ENCODE results near the gene PRPF40B.
A peak's percentile ranks its signal among the peaks of the same experiment; 100 is the strongest.

Gene PRPF40B

DNA sequence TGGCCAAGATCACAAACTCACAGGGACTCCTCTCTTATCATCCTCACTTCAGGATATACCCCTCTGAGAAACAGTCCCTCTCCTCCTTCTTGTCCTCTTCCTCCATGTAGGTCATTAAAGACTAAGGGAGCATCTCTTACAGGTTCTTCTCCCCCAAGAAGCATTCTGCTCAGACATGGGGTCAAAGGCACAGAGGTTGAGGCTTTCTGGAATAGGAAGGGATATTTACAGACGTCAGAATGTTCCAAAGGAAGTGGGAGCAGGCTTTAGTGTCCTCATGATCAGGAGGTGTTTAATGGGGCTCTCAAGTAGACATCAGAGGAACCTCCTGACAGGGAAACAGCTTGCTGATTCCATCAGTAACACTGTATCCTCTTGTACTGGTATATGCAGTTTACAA lies 36.4 kb downstream of the PRPF40B start:
- TF ChIP-seq, protein P1, sequence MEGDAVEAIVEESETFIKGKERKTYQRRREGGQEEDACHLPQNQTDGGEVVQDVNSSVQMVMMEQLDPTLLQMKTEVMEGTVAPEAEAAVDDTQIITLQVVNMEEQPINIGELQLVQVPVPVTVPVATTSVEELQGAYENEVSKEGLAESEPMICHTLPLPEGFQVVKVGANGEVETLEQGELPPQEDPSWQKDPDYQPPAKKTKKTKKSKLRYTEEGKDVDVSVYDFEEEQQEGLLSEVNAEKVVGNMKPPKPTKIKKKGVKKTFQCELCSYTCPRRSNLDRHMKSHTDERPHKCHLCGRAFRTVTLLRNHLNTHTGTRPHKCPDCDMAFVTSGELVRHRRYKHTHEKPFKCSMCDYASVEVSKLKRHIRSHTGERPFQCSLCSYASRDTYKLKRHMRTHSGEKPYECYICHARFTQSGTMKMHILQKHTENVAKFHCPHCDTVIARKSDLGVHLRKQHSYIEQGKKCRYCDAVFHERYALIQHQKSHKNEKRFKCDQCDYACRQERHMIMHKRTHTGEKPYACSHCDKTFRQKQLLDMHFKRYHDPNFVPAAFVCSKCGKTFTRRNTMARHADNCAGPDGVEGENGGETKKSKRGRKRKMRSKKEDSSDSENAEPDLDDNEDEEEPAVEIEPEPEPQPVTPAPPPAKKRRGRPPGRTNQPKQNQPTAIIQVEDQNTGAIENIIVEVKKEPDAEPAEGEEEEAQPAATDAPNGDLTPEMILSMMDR (IDR thresholded peaks at IDR 0.05; ENCODE audit: low read length, missing control alignments): no peak
- H3K4me3 ChIP-seq (replicated peaks; ENCODE audit: low read depth, low read length): no peak overlapping the region
- no peak for DNase-seq (ENCODE audit: low read depth)

DNA sequence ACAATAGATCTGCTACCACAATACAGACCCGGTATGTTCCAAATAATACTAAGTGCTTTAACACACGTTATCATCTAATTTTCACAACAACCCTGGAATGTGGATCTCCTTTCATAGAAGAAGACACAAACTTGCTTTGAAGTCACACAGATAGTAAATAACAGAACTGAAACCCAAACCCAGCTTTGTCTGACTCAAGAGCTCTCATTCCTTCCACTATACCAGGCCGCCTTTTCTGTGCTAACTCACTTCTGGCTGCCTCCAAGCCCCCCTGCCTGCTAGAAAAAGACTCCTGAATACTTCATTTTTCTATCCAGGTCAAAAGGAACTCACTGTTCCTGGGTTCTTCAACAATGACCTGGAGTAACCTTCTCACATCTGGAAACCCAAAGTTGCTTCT lies 37.8 kb downstream of the PRPF40B start:
- no peak for DNase-seq (ENCODE audit: low read depth)
- no peak overlapping the region for H3K4me3 ChIP-seq (replicated peaks; ENCODE audit: low read depth, low read length)
- TF ChIP-seq, protein P1 (IDR thresholded peaks at IDR 0.05; ENCODE audit: low read length, missing control alignments): no peak

DNA sequence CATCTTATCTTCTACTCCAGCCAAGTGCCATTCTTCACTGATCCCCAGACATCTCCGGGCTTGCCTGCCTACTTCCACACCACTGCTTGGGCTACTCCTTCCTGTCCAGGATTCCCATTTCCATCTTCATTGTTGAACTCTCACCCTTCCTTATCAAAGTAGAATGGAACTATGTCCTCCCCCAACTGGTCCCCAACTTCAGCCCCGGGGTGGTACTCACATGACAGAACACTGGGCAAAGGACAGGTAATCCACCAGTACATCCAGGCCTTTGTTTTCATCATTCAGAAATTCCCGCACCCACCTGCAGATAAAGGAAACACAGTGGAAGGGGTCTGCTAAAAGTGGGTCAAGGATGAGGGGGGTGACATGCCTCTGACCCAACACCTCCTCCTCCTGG lies 38.4 kb downstream of the PRPF40B start:
- TF ChIP-seq, protein P1 (IDR thresholded peaks at IDR 0.05; ENCODE audit: low read length, missing control alignments): no peak
- no peak overlapping the region for H3K4me3 ChIP-seq (replicated peaks; ENCODE audit: low read depth, low read length)
- DNase-seq (ENCODE audit: low read depth): no peak

DNA sequence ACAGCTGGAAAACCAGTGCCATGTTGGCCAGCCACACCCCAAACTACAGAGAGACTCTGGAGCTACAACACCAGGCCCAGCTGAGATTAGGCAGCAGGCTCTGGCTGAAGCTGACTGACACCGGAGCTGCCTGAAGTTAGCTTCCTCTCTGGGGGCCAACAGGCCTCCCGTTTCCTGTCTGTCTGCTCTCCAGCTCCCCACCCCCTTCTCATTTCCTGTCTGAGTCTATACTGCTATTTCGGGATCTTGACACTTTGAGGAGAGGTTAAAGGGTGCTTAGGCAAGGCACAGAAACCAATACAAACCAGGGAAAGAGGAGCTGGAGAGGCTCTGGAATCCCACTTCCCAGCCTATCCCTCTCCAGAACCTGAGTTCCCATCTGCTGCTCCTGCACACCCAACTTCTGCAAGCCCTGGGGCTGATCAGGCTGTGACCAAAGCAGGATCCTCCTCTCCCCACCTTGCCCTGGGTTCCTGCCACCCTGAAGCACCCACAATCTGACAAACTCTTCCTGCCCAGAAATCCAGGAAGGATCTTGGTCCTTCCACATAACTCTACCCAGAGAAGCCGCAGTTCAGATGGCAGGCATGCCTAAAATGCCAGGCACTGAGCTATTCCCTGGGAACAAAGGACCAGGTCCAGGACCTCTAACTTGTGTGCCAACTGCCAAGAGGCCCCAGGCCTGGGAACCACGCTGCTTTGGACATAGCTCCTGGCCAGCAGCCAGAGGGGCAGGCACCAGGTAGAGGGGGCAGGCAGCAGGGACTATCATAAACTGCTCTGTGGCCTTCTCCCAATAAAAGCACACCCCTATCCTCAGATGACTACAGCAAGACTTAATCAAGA lies 39.9 kb downstream of the PRPF40B start:
- TF ChIP-seq, protein P1 (IDR thresholded peaks at IDR 0.05; ENCODE audit: low read length, missing control alignments): no peak
- peak; percentile 93 for DNase-seq (ENCODE audit: low read depth)
- H3K4me3 ChIP-seq (replicated peaks; ENCODE audit: low read depth, low read length): no peak overlapping the region

DNA sequence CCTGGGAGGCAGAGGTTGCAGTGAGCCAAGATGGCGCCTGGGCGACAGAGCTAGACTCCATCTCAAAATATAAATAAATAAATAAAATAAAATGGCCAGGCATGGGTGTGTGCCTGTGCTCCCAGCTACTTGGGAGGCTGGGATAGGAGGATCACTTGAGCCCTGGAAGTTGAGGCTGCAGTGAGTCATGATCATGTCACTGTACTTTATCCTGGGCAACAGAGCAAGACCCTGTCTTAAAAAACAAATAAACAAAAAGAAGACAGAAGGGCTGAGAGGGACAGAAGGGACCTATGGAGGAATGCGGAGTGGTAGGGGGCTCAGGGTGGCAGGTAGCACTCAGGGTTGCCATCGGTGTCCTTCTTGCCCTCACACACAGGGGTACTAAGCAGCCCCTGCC lies 40.8 kb downstream of the PRPF40B start:
- DNase-seq (ENCODE audit: low read depth): no peak
- TF ChIP-seq, protein P1 (IDR thresholded peaks at IDR 0.05; ENCODE audit: low read length, missing control alignments): no peak
- H3K4me3 ChIP-seq (replicated peaks; ENCODE audit: low read depth, low read length): no peak overlapping the region

DNA sequence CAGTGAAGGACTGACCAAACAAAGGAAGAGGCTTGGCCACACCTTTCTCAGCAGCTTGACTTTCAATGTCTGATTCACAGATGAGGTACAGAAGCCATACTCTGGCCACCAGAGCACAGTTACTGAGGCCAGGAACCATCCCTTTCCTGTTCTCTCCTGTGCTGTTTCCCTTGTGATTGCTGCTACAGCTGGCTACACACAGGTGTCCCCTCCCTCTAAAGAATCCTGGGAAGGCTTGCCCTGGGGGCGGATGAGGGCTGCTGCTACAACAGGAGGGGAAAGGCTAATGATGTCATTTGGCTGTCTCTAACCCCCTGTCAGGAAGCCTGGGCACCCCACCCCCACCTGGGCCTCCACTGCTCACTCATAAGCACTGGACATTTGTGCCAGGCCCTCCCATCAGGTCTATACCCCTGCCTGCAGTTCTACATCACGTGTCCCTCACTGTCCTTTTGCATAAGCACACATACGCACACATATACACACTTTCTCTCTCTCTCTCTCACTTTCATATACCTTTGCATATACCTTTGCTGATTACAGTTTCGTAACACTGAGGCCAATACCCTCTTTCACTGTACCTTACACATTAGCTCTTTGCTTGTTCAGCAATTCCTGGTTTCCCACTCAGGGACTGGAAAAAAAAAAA lies 41.4 kb downstream of the PRPF40B start:
- DNase-seq (ENCODE audit: low read depth): no peak
- no peak overlapping the region for H3K4me3 ChIP-seq (replicated peaks; ENCODE audit: low read depth, low read length)
- TF ChIP-seq, protein P1 (IDR thresholded peaks at IDR 0.05; ENCODE audit: low read length, missing control alignments): no peak

Data from fibroblast of pulmonary artery (primary cell).